Ascending aorta (tissue), 2 donors: ENCODE data around the gene PTPDC1. TPM values are rescaled to one million over a fixed set of nuclear protein-coding genes. Genes with fewer than 3 reads are reported as not detected.

Source experiments
- DNase-seq, 2 donors: peaks; one replicate each; pipeline ENCODE4 v3.0.0-alpha.2; 2019; ENCODE audit warnings: low spot score in 2 of 2
- H3K27ac ChIP-seq, 2 donors: fragments of 200-600 bp; sonication (generic); one replicate each; pipeline ENCODE4 v1.5.1; 2016 to 2017; ENCODE audit warnings: mild to moderate bottlenecking in 1 of 2
- H3K27me3 ChIP-seq: fragments of 200-600 bp; sonication (generic); one replicate; pipeline ENCODE4 v1.5.1; 2017
- H3K36me3 ChIP-seq, 2 donors: fragments of 200-600 bp; sonication (generic); one replicate each; pipeline ENCODE4 v1.5.1; 2016
- H3K4me1 ChIP-seq, 2 donors: fragments of 200-600 bp; sonication (generic); one replicate each; pipeline ENCODE4 v1.5.1; 2016 to 2017; ENCODE audit warnings: mild to moderate bottlenecking in 1 of 2
- H3K4me3 ChIP-seq, 2 donors: fragments of 200-600 bp; sonication (generic); one replicate each; pipeline ENCODE4 v1.5.1; 2016 to 2017; ENCODE audit warnings: mild to moderate bottlenecking in 1 of 2
- H3K9me3 ChIP-seq, 2 donors: fragments of 200-600 bp; sonication (generic); one replicate each; pipeline ENCODE4 v1.5.1; 2016
- CTCF ChIP-seq, 3 experiments: fragments of 200-600 bp in 2 of 3; fragments of 450-650 bp in 1 of 3; sonication (generic) in 2 of 3; IDR thresholded peaks; one replicate each; pipeline ENCODE4 v1.5.1; 2016 to 2019; ENCODE audit warnings: antibody characterized with exemption in 3 of 3, mild to moderate bottlenecking in 1 of 3, moderate library complexity in 1 of 3
- intact Hi-C: fragments of 100-400 bp; cut with DNase I; formaldehyde crosslinking; loops from one replicate; pipeline ENCODE4 v1.15.1; 2023
- total RNA-seq: library from RNA; depleted of rRNA; stranded (reverse); fragments of >200 nt; gene quantifications from one replicate; pipeline ENCODE4 v1.1.0, GENCODE V29; 2016

The PTPDC1 gene
- total RNA-seq, 1 donor from 2014 or later: 5.9 TPM

GRCh38 chr9:94096819-94097577, 12.7 kb downstream of the PTPDC1 start:
- H3K9me3 ChIP-seq: no peaks in the 10 kb centered on the region
- no peak overlapping the region for H3K27ac ChIP-seq
- no peak for TF ChIP-seq CTCF (IDR thresholded peaks at IDR 0.05)
- H3K4me3 ChIP-seq: no peak overlapping the region
- intact Hi-C loops: no loop called here
- no peak for DNase-seq
- no peaks in the 10 kb centered on the region for H3K4me1 ChIP-seq
- H3K27me3 ChIP-seq: no peaks in the 10 kb centered on the region
- peaks cover 9 to 28% of the 10 kb centered on the region in 2 donors for H3K36me3 ChIP-seq

GRCh38 chr9:94097788-94098414, 13.6 kb downstream of the PTPDC1 start:
- Histone ChIP-seq H3K9me3 (no peaks in the 10 kb centered on the region), H3K4me1 (no peaks in the 10 kb centered on the region), H3K27ac (no peak overlapping the region), H3K4me3 (no peak overlapping the region), H3K27me3 (no peaks in the 10 kb centered on the region), H3K36me3 (peaks cover 9 to 28% of the 10 kb centered on the region in 2 donors)
- TF ChIP-seq CTCF (IDR thresholded peaks at IDR 0.05): no peak
- no peak for DNase-seq
- intact Hi-C loops: no loop called here

- Histone ChIP-seq H3K27me3 (no peaks in the 10 kb centered on the region), H3K36me3 (peaks cover 9 to 26% of the 10 kb centered on the region in 2 donors), H3K9me3 (no peaks in the 10 kb centered on the region), H3K27ac (no peak overlapping the region), H3K4me3 (no peak overlapping the region), H3K4me1 (no peaks in the 10 kb centered on the region)
- no peak for TF ChIP-seq CTCF (IDR thresholded peaks at IDR 0.05)
- intact Hi-C loops: no loop called here
- DNase-seq: no peak
Measured at GRCh38 chr9:94100152-94100879, 16.1 kb downstream of the PTPDC1 start.

- Histone ChIP-seq H3K4me1 (no peaks in the 10 kb centered on the region), H3K9me3 (no peaks in the 10 kb centered on the region), H3K4me3 (no peak overlapping the region), H3K27ac (no peak overlapping the region), H3K27me3 (no peaks in the 10 kb centered on the region), H3K36me3 (peaks cover 9 to 16% of the 10 kb centered on the region in 2 donors)
- intact Hi-C loops: no loop called here
- DNase-seq: no peak
- no peak for TF ChIP-seq CTCF (IDR thresholded peaks at IDR 0.05)
Measured at GRCh38 chr9:94101162-94101853, 17.0 kb downstream of the PTPDC1 start.

- H3K36me3 ChIP-seq: no peaks in the 10 kb centered on the region
- intact Hi-C loops: loop anchor here (2.0 kb wide), 2 partner anchors 26 to 58 kb away; no protein-coding TSS in a partner anchor
- H3K9me3 ChIP-seq: no peaks in the 10 kb centered on the region
- peak in 1 of 2 donors; percentile 77 for DNase-seq
- TF ChIP-seq CTCF (IDR thresholded peaks at IDR 0.05): no peak
- no peak overlapping the region for H3K4me3 ChIP-seq
- H3K4me1 ChIP-seq: peaks cover 0 to 18% of the 10 kb centered on the region in 2 donors
- no peaks in the 10 kb centered on the region for H3K27me3 ChIP-seq
- H3K27ac ChIP-seq: peak overlapping the region; percentile 51 to 68
Measured at GRCh38 chr9:94108584-94108983, 24.3 kb downstream of the PTPDC1 start.
